Progenitor cell of endocrine pancreas (in vitro differentiated cells): ENCODE results near the gene SFSWAP. TPM values are rescaled to one million over a fixed set of nuclear protein-coding genes. Genes with fewer than 3 reads are reported as not detected.

Experiments used
- DNase-seq: peaks from one replicate; pipeline ENCODE4 v3.0.0; 2021; ENCODE audit warnings: low spot score; ENCODE audit not compliant: unreplicated experiment
- H3K27ac Mint-ChIP-seq: 2 replicates; pipeline ENCODE4 v1.8.0; 2021; ENCODE audit warnings: mild to moderate bottlenecking, moderate library complexity, mixed read lengths
- H3K27me3 Mint-ChIP-seq: 2 replicates; pipeline ENCODE4 v1.8.0; 2021; ENCODE audit warnings: mixed read lengths
- H3K36me3 Mint-ChIP-seq: 2 replicates; pipeline ENCODE4 v1.8.0; 2022; ENCODE audit warnings: mixed read lengths; ENCODE audit not compliant: insufficient read depth
- H3K4me1 Mint-ChIP-seq: 2 replicates; pipeline ENCODE4 v1.8.0; 2021; ENCODE audit warnings: low read depth, mixed read lengths
- H3K4me3 Mint-ChIP-seq: 2 replicates; pipeline ENCODE4 v1.8.0; 2021; ENCODE audit warnings: low read depth, mild to moderate bottlenecking, moderate library complexity, mixed read lengths
- H3K9me3 Mint-ChIP-seq: 2 replicates; pipeline ENCODE4 v1.8.0; 2021; ENCODE audit warnings: low read depth, mixed read lengths
- CTCF ChIP-seq: fragments of 200-600 bp; sonication (generic); IDR thresholded peaks from one replicate; pipeline ENCODE4 v1.5.0; 2021; ENCODE audit warnings: antibody characterized with exemption, mild to moderate bottlenecking; ENCODE audit not compliant: unreplicated experiment
- total RNA-seq: library from RNA; stranded (reverse); gene quantifications from 2 replicates; pipeline ENCODE4 v1.2.1, GENCODE V29; 2021

SFSWAP gene
- total RNA-seq, 1 donor from 2014 or later: 62.1 TPM

DNA sequence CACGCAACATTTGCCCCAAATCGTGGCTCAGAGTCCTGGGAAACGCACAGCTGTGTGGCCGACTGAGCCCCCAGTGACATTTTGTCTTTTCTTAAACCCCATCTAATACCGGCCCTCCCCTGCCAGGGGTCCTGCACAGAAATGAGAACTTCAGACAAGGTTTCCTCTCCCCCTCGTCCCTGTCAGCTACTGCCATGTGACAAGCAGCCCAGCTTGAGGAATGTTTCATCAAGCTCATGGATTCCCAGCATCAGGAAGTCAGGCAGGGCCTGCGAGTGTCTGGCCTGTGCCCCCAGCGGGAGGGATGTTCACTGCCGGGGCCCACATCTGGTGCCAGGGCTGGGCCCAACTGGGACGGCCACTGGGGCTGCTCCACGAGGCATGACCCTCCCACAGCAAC, 133.2 kb downstream of the SFSWAP start:
- Mint-ChIP-seq H3K27ac (no peak overlapping the region), H3K27me3 (no peaks in the 10 kb centered on the region), H3K4me1 (peaks cover 3% of the 10 kb centered on the region), H3K4me3 (no peak overlapping the region), H3K9me3 (no peaks in the 10 kb centered on the region), H3K36me3 (no peaks in the 10 kb centered on the region)
- no peak for DNase-seq
- TF ChIP-seq CTCF: no peak

GRCh38 chr12:131844656-131845055, 133.8 kb downstream of the SFSWAP start:
- H3K36me3 Mint-ChIP-seq: no peaks in the 10 kb centered on the region
- no peak for DNase-seq

GRCh38 chr12:131845121-131845520, 134.2 kb downstream of the SFSWAP start:
- no peak for TF ChIP-seq CTCF
- H3K27me3 Mint-ChIP-seq: no peaks in the 10 kb centered on the region
- H3K36me3 Mint-ChIP-seq: no peaks in the 10 kb centered on the region

More at GRCh38 chr12:131844656-131845055, 133.8 kb downstream of the SFSWAP start:
- no peaks in the 10 kb centered on the region for H3K27me3 Mint-ChIP-seq
- TF ChIP-seq CTCF: no peak
- peaks cover 3% of the 10 kb centered on the region for H3K4me1 Mint-ChIP-seq
- H3K27ac Mint-ChIP-seq: no peak overlapping the region
- H3K9me3 Mint-ChIP-seq: no peaks in the 10 kb centered on the region
- H3K4me3 Mint-ChIP-seq: no peak overlapping the region

DNA sequence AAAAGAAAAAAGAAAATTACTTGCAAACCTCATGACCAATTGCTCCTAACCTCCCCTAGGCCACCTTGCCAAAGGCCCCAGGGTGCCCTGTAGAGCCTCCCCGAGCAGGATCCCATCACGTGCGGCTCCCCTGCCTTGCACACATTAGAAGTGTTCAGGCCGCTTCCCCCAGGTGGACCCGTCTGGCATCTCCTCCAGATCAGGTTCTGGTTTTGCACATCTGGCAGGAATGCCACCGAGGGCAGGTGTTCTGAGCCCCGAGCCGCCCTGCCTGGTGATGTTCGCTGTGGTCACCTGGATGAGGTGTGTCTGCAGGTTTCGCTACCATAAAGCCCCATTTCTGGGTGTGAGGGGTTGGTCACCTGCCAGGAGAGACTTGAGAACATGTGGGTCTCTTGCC, 136.6 kb downstream of the SFSWAP start:
- Mint-ChIP-seq H3K4me1 (no peaks in the 10 kb centered on the region), H3K27me3 (no peaks in the 10 kb centered on the region), H3K9me3 (no peaks in the 10 kb centered on the region), H3K4me3 (no peak overlapping the region), H3K36me3 (no peaks in the 10 kb centered on the region), H3K27ac (no peak overlapping the region)
- no peak for TF ChIP-seq CTCF
- no peak for DNase-seq

More at GRCh38 chr12:131845121-131845520, 134.2 kb downstream of the SFSWAP start:
- H3K4me3 Mint-ChIP-seq: no peak overlapping the region
- H3K4me1 Mint-ChIP-seq: peaks cover 3% of the 10 kb centered on the region
- H3K27ac Mint-ChIP-seq: no peak overlapping the region
- no peaks in the 10 kb centered on the region for H3K9me3 Mint-ChIP-seq
- no peak for DNase-seq

- Mint-ChIP-seq H3K27ac (no peak overlapping the region), H3K9me3 (no peaks in the 10 kb centered on the region), H3K4me3 (no peak overlapping the region), H3K4me1 (no peaks in the 10 kb centered on the region), H3K27me3 (no peaks in the 10 kb centered on the region), H3K36me3 (no peaks in the 10 kb centered on the region)
- no peak for TF ChIP-seq CTCF
- DNase-seq: no peak
Measured at GRCh38 chr12:131848753-131849152, 137.9 kb downstream of the SFSWAP start.

Other genes with a start within 250 kb of the SFSWAP start
- gene MMP17, start 117.3 kb downstream of the SFSWAP start, total RNA-seq: 0.48 and 0.49 TPM in 2 replicates
- gene ULK1, start 183.5 kb downstream of the SFSWAP start, total RNA-seq: 111 and 122 TPM in 2 replicates
- gene PUS1, start 218.2 kb downstream of the SFSWAP start, total RNA-seq: 38.5 and 40.4 TPM in 2 replicates
- gene EP400, start 238.9 kb downstream of the SFSWAP start, total RNA-seq: 63.0 and 66.6 TPM in 2 replicates